ENCODE measurements around the gene C17orf107. TPM values are rescaled to one million over a fixed set of nuclear protein-coding genes. Genes with fewer than 3 reads are reported as not detected.
A peak's percentile ranks its signal among the peaks of the same experiment; 100 is the strongest.

Gene C17orf107
- total and polyA plus RNA-seq, 4 donors: 0.19 to 5.9 (median 1.7) TPM

DNA sequence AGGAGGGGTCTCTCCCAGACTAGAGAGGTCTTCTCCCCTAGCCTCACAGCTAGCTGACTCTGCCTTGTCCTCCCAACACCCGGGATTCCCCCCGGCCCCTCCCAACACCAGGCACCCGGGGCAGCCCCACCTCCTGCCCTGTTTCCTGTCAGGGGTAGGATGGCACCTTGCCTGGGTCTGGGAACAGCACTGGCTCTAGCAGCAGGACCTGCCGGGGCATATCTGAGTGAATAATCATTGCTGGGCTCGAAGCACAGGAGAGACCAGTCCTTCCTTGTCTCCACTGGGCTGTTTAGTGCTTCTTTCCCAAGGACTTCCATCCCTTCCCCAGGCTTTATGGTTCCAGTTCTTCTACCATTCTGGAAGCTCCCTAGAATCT, 40.5 kb upstream of the C17orf107 start:
- Histone ChIP-seq H3K4me3 (ENCODE audit: low read depth in 1 of 3, low read length in 3 of 3) (no peak overlapping the region), H3K27ac (ENCODE audit: low read depth in 1 of 2, low read length in 2 of 2) (peak overlapping the region in 1 of 2 donors; percentile 51), H3K9ac (ENCODE audit: low read depth in 1 of 2, low read length in 2 of 2) (no peak overlapping the region), H3K27me3 (ENCODE audit: control insufficient read depth in 4 of 4, insufficient read depth in 4 of 4, low read length in 3 of 4) (no peaks in the 10 kb centered on the region), H3K4me1 (ENCODE audit: control insufficient read depth in 4 of 4, insufficient read depth in 4 of 4, low read length in 3 of 4) (no peaks in the 10 kb centered on the region), H3K36me3 (ENCODE audit: control insufficient read depth in 4 of 4, insufficient read depth in 3 of 4, low read depth in 1 of 4, low read length in 3 of 4) (peaks cover 0 to 3% (median 1%) of the 10 kb centered on the region in 4 donors), H3K9me3 (ENCODE audit: control insufficient read depth in 4 of 4, low read length in 3 of 4) (no peaks in the 10 kb centered on the region)
- WGBS: 49% methylated on average over 5 of the region's 5 CpGs
- no peak for DNase-seq (ENCODE audit: low spot score)
- no peak for TF ChIP-seq ATF3 (IDR thresholded peaks at IDR 0.05)
- TF ChIP-seq JUND (IDR thresholded peaks at IDR 0.05): no peak
- TF ChIP-seq ZBTB33 (IDR thresholded peaks at IDR 0.05): no peak
- no peak for TF ChIP-seq GABPA (IDR thresholded peaks at IDR 0.05 in 1 of 2, conservative IDR thresholded peaks at IDR 0.05 in 1 of 2)
- TF ChIP-seq EGR1 (IDR thresholded peaks at IDR 0.05; ENCODE audit: low read depth in 2 of 2): no peak

DNA sequence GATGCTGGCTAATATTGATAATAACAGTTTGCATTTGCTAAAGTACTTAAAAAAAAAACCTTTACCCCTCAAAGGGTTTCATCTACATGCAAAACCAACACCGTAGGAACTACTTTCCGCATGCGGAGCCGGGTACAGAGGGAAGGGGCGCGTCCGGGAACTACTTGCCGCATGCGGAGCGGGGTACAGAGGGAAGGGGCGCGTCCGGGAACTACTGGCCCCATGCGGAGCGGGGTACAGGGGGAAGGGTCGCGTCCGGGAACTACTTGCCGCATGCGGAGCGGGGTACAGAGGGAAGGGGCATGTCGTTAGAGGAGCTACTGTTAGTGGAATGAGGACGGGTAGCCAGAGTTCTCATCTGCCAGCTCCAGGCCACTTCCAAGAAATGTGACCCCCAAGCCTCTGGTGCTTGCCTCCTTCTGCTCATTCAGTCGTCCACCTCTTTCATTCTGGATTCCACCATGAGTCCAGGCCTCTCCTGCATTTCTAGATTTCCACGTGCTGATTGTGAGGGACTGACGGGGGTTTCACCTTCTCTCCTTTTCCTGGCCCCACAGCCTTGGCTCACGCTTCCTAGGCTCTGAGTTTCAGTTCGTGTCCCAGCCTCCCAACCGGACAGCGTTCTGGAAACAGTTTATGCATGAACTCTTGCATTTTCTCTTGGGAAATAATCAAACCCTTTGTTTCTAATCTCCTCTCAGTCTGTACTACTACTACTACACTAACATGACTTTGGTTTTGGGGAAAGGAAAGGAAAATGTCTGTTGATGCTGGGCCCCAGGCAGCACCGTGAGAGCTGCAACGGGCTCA, 39.3 kb upstream of the C17orf107 start:
- no peak overlapping the region for H3K4me3 ChIP-seq (ENCODE audit: low read depth in 1 of 3, low read length in 3 of 3)
- H3K27ac ChIP-seq (ENCODE audit: low read depth in 1 of 2, low read length in 2 of 2): no peak overlapping the region
- H3K9ac ChIP-seq (ENCODE audit: low read depth in 1 of 2, low read length in 2 of 2): no peak overlapping the region
- peaks cover 0 to 3% (median under 1%) of the 10 kb centered on the region in 4 donors for H3K36me3 ChIP-seq (ENCODE audit: control insufficient read depth in 4 of 4, insufficient read depth in 3 of 4, low read depth in 1 of 4, low read length in 3 of 4)
- no peaks in the 10 kb centered on the region for H3K9me3 ChIP-seq (ENCODE audit: control insufficient read depth in 4 of 4, low read length in 3 of 4)
- 91% methylated on average over 32 of the region's 32 CpGs for WGBS
- DNase-seq (ENCODE audit: low spot score): no peak
- TF ChIP-seq FOXA1 (IDR thresholded peaks at IDR 0.05): no peak
- TF ChIP-seq HNF4A (conservative IDR thresholded peaks at IDR 0.05): no peak
- no peak for TF ChIP-seq RXRA (IDR thresholded peaks at IDR 0.05)
- TF ChIP-seq ZBTB33 (IDR thresholded peaks at IDR 0.05): no peak
- no peak for TF ChIP-seq CTCF (IDR thresholded peaks at IDR 0.05; ENCODE audit: low read depth, low read length, missing input control)
- TF ChIP-seq EGR1 (IDR thresholded peaks at IDR 0.05; ENCODE audit: low read depth in 2 of 2): no peak
- no peak for TF ChIP-seq RAD21 (IDR thresholded peaks at IDR 0.05)
- no peak for TF ChIP-seq NR2F2 (IDR thresholded peaks at IDR 0.05)
- TF ChIP-seq JUND (IDR thresholded peaks at IDR 0.05): no peak
- no peak for TF ChIP-seq FOXA2 (IDR thresholded peaks at IDR 0.05)
- no peak for TF ChIP-seq SP1 (IDR thresholded peaks at IDR 0.05)
- TF ChIP-seq TAF1 (conservative IDR thresholded peaks at IDR 0.05): no peak
- TF ChIP-seq MAX (IDR thresholded peaks at IDR 0.05): no peak
- TF ChIP-seq GABPA (IDR thresholded peaks at IDR 0.05 in 1 of 2, conservative IDR thresholded peaks at IDR 0.05 in 1 of 2): no peak
- no peak for TF ChIP-seq REST (IDR thresholded peaks at IDR 0.05)
- no peak for TF ChIP-seq HNF4G (IDR thresholded peaks at IDR 0.05)
- no peak for TF ChIP-seq ATF3 (IDR thresholded peaks at IDR 0.05)
- no peak for TF ChIP-seq YY1 (IDR thresholded peaks at IDR 0.05)
- H3K27me3 ChIP-seq (ENCODE audit: control insufficient read depth in 4 of 4, insufficient read depth in 4 of 4, low read length in 3 of 4): no peaks in the 10 kb centered on the region
- no peaks in the 10 kb centered on the region for H3K4me1 ChIP-seq (ENCODE audit: control insufficient read depth in 4 of 4, insufficient read depth in 4 of 4, low read length in 3 of 4)
